Activated T-helper 1 cell treated with anti-CD3 and anti-CD28 coated beads, Interleukin-2, amount 50 U/mL, for 16 hours (primary cell): ENCODE measurements around the gene DYRK4.

Experiments
- DNase-seq, 2 donors: peaks; one replicate each; pipeline ENCODE4 v3.0.0-alpha.2; 2020; ENCODE audit warnings: low read depth in 1 of 2, low spot score in 1 of 2

Gene DYRK4

GRCh38 chr12:4564818-4565217, 2.8 kb downstream of the DYRK4 start:
- DNase-seq: no peak

DNA sequence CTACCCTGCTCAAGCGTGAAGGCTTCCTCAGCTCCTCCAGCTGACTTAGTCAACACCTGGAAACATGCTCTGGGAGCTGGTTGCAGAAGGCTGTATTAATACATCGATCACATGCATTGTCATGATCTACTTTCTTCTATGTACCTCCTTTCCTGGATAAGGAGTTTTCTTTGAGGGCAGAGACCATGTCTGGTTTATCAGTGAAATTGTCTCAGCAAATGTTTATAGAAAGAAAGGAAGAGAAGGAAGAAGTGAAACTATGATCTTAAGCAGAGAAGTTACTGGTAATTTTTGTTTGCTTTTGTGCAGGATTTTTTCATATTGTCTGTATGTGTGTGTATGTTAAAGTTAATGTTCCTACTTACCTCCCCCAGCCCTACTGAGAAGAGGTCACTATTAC, 4.5 kb downstream of the DYRK4 start:
- no peak for DNase-seq

DNA sequence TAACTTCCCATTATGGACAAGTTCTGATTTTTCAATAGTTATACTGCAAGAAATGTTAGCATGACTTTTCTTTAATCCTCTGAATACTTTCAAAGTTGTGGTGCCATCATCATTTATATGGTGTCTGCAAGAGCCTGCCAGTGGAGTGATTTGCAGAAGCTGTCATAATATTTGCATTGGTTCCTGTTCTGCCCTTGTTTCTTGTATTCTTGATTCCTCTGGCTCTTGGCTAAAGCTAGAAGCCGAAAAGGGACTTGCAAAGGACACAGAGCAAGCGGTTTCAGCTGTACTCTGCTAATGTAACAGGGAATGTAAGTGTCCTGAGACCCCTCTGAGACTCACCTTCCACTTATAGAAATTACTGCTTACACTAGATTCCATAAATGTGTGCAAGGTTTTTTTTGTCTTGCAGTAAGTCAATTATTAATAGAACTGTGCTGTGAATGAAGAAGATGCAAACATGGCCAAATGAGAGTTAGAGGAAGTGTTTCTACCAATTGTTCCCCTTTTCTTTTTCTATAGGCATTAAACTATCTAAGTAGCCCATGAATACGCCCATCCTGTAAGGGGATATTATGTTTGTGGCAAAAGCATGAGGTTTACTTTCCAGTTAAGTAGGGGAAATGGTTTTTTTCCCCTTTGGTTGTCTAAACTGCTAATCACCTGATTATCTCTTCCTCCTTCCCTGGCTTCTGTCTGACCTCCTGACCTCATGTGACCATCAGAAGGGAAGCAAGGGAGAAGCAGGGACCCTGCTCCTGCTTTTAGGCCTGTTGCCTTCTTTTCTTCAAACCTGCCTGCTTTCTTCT, 5.3 kb downstream of the DYRK4 start:
- DNase-seq: no peak

- DNase-seq: no peak
Measured at GRCh38 chr12:4569261-4569660, 7.3 kb downstream of the DYRK4 start.

GRCh38 chr12:4572680-4573079, 10.7 kb downstream of the DYRK4 start:
- DNase-seq: no peak

GRCh38 chr12:4579305-4580102, 17.5 kb downstream of the DYRK4 start:
- no peak for DNase-seq

DNA sequence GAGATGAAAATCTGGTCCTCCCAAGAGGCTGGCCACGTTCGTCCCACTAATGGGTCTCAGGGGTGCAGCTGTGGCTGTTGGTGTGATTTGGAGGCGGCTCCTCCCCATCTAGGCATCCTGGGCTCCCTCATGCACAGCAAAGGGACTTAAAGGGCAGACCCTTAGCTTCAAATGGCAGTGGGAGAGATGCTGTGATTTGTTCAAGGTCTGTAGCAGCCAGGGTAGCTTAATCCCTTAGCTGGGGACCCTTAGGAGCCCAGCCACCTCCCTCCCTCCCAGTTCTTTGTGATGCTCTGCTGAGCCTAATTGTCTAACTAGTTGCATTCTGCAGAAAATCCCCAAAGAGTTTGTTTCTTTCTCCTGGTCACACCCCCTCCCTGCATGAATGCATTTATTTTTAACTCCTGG, 18.3 kb downstream of the DYRK4 start:
- no peak for DNase-seq

DNA sequence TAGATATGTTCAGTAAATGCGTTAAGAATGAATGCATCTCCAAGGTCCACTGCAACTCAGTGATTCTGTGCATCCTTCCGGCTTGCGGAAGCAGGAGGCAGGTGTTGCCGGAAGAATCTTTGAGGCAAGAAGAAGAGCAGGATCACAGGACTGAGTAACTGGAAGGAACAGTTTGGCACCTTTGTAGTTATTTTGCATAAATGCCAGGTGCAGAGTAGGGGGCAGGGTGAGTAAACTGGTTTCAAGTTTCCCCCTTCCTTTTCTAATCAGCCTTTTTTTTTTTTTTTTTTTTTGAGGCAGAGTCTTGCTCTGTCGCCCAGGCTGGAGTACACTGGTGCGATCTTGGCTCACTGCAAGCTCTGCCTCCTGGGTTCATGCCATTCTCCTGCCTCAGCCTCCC, 22.3 kb downstream of the DYRK4 start:
- DNase-seq: no peak

DNA sequence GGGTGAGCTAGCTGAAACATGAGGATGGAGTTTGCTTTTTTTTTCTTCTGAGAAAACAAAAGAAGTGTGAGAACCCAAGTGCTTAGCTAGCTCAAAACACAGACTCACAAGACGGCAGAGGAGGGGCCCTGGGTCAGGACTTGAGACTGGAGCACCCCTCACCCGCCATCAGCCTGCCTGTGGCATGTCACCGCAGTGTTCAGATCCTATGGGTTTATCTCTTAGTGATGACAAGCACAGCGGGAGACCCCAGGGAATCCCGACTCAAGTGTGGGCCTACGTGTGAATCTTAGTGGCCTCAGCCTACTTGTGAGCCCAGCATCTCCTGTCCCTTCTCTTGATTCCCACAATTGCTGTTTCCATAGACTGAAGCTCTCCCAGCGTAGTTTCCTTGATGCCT, 22.9 kb downstream of the DYRK4 start:
- no peak for DNase-seq

- no peak for DNase-seq
Measured at GRCh38 chr12:4586500-4586899, 24.5 kb downstream of the DYRK4 start.

- DNase-seq: no peak
Measured at GRCh38 chr12:4587108-4587507, 25.1 kb downstream of the DYRK4 start.

- DNase-seq: no peak
Measured at GRCh38 chr12:4588916-4589315, 26.9 kb downstream of the DYRK4 start.

DNA sequence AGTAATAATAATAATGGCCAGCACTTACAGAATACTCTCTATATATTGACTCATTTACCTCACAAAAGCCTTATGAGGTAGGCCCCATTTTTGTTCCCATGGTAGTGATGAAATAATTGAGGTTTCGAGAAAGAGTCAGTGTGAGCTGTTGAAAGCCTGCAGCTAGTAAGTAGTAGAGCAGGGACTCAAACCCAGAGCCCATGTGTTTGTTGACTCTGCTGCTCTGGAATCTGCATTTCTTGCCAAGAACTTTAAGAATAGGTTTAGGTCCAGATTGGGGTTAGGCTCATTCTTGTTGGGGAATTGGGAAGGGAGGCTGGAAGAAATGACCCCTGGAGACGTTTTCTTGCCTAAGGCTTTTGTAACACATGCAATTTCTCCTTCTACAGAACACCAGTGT, 27.9 kb downstream of the DYRK4 start:
- DNase-seq: no peak

GRCh38 chr12:4591180-4591687, 29.2 kb downstream of the DYRK4 start:
- DNase-seq: no peak

DNA sequence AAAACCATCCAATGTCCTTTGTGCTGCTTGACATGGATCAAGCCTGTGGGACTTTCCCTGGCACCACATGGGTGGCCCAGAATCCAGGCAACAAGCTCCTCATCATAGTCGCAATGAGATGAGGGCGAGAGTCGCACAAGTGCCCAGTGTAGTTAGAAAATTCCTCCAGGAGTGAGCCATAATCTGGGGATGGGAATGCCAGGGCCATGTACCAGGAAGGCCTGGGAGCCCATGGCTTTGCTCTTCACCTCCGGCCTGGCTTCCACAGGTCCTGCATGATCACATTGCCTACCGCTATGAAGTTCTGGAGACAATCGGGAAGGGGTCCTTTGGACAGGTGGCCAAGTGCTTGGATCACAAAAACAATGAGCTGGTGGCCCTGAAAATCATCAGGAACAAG, 33.9 kb downstream of the DYRK4 start:
- no peak for DNase-seq

DNA sequence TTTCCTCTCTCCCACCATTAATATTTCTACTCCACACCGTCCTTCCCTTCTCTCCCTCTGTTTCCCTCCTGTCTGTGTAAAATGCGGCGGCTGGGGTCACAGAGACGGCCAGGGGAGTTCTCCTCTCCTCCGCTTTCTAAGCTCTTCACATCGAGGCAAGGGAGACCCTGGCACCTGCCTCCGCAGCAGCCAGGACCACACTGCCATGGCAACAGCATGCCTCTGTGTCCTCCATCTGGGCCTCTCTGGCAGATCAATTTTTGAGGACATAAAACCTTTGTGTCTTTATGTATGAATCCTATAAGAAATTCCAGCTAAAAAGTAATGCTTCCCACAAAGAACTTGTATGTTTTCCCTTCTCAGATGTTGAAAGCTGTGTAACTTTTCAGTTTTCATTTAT, 41.4 kb downstream of the DYRK4 start:
- no peak for DNase-seq

GRCh38 chr12:4603946-4604345, 41.9 kb downstream of the DYRK4 start:
- no peak for DNase-seq

- DNase-seq: peak; percentile 52 to 57
Measured at GRCh38 chr12:4604684-4605193, 42.7 kb downstream of the DYRK4 start.

GRCh38 chr12:4607056-4607455, 45.0 kb downstream of the DYRK4 start:
- DNase-seq: no peak

GRCh38 chr12:4609071-4609470, 47.1 kb downstream of the DYRK4 start:
- DNase-seq: no peak

GRCh38 chr12:4610481-4610880, 48.5 kb downstream of the DYRK4 start:
- DNase-seq: no peak

- no peak for DNase-seq
Measured at GRCh38 chr12:4615667-4616066, 53.7 kb downstream of the DYRK4 start.
